Measurements from ENCODE around the gene LRRC4C.
"Not testable (repeated sequence)": the region's sequence is repeated elsewhere in the genome, so short reads cannot be mapped to it uniquely, and the experiment has no call there.

Gene LRRC4C

GRCh38 chr11:40255457-40255856 is 1204.0 kb downstream of the LRRC4C start:
- DNase-seq (ENCODE audit: low read depth in 1 of 2, low spot score in 1 of 2) = no peak

GRCh38 chr11:40253166-40253565 is 1206.3 kb downstream of the LRRC4C start:
- DNase-seq (ENCODE audit: low read depth in 1 of 2, low spot score in 1 of 2) = no peak

GRCh38 chr11:40252236-40252635 is 1207.2 kb downstream of the LRRC4C start:
- no peak for DNase-seq (ENCODE audit: low read depth in 1 of 2, low spot score in 1 of 2)

GRCh38 chr11:40246983-40247382 is 1212.5 kb downstream of the LRRC4C start:
- no peak for DNase-seq (ENCODE audit: low read depth in 1 of 2, low spot score in 1 of 2)

GRCh38 chr11:40241524-40242051 is 1217.9 kb downstream of the LRRC4C start:
- no peak for DNase-seq (ENCODE audit: low read depth in 1 of 2, low spot score in 1 of 2)

- DNase-seq (ENCODE audit: low read depth in 1 of 2, low spot score in 1 of 2) = no peak
Observed at GRCh38 chr11:40240284-40240683, 1219.2 kb downstream of the LRRC4C start.

GRCh38 chr11:40236526-40236925 is 1222.9 kb downstream of the LRRC4C start:
- DNase-seq (ENCODE audit: low read depth in 1 of 2, low spot score in 1 of 2) = no peak

- DNase-seq (ENCODE audit: low read depth in 1 of 2, low spot score in 1 of 2) = no peak
Observed at GRCh38 chr11:40235841-40236240, 1223.6 kb downstream of the LRRC4C start.

- no peak for DNase-seq (ENCODE audit: low read depth in 1 of 2, low spot score in 1 of 2)
Observed at GRCh38 chr11:40230821-40231220, 1228.6 kb downstream of the LRRC4C start.

GRCh38 chr11:40228662-40229061 is 1230.8 kb downstream of the LRRC4C start:
- no peak for DNase-seq (ENCODE audit: low read depth in 1 of 2, low spot score in 1 of 2)

GRCh38 chr11:40227730-40228129 is 1231.7 kb downstream of the LRRC4C start:
- no peak for DNase-seq (ENCODE audit: low read depth in 1 of 2, low spot score in 1 of 2)

GRCh38 chr11:40226654-40227053 is 1232.8 kb downstream of the LRRC4C start:
- DNase-seq (ENCODE audit: low read depth in 1 of 2, low spot score in 1 of 2) = no peak

- no peak for DNase-seq (ENCODE audit: low read depth in 1 of 2, low spot score in 1 of 2)
Observed at GRCh38 chr11:40223596-40224330, 1235.7 kb downstream of the LRRC4C start.

- DNase-seq (ENCODE audit: low read depth in 1 of 2, low spot score in 1 of 2) = no peak
Observed at GRCh38 chr11:40219401-40219800, 1240.1 kb downstream of the LRRC4C start.

- DNase-seq (ENCODE audit: low read depth in 1 of 2, low spot score in 1 of 2) = no peak
Observed at GRCh38 chr11:40215556-40215955, 1243.9 kb downstream of the LRRC4C start.

- DNase-seq (ENCODE audit: low read depth in 1 of 2, low spot score in 1 of 2) = no peak
Observed at GRCh38 chr11:40207416-40207815, 1252.0 kb downstream of the LRRC4C start.

- DNase-seq (ENCODE audit: low read depth in 1 of 2, low spot score in 1 of 2) = no peak
Observed at GRCh38 chr11:40204228-40204627, 1255.2 kb downstream of the LRRC4C start.

- DNase-seq (ENCODE audit: low read depth in 1 of 2, low spot score in 1 of 2) = no peak
Observed at GRCh38 chr11:40203606-40204005, 1255.8 kb downstream of the LRRC4C start.

GRCh38 chr11:40202589-40203270 is 1256.7 kb downstream of the LRRC4C start:
- no peak for DNase-seq (ENCODE audit: low read depth in 1 of 2, low spot score in 1 of 2)

GRCh38 chr11:40192590-40192989 is 1266.9 kb downstream of the LRRC4C start:
- not testable (repeated sequence) for DNase-seq (ENCODE audit: low read depth in 1 of 2, low spot score in 1 of 2)

- DNase-seq (ENCODE audit: low read depth in 1 of 2, low spot score in 1 of 2) = no peak
Observed at GRCh38 chr11:40190294-40190693, 1269.2 kb downstream of the LRRC4C start.

GRCh38 chr11:40188848-40189247 is 1270.6 kb downstream of the LRRC4C start:
- no peak for DNase-seq (ENCODE audit: low read depth in 1 of 2, low spot score in 1 of 2)

Data from activated CD4-positive, alpha-beta T cell treated with anti-CD3 and anti-CD28 coated beads, Interleukin-2, amount 50 U/mL, for 24 hours (primary cell).